ENCODE measurements around the gene AXIN2.

The AXIN2 gene

DNA sequence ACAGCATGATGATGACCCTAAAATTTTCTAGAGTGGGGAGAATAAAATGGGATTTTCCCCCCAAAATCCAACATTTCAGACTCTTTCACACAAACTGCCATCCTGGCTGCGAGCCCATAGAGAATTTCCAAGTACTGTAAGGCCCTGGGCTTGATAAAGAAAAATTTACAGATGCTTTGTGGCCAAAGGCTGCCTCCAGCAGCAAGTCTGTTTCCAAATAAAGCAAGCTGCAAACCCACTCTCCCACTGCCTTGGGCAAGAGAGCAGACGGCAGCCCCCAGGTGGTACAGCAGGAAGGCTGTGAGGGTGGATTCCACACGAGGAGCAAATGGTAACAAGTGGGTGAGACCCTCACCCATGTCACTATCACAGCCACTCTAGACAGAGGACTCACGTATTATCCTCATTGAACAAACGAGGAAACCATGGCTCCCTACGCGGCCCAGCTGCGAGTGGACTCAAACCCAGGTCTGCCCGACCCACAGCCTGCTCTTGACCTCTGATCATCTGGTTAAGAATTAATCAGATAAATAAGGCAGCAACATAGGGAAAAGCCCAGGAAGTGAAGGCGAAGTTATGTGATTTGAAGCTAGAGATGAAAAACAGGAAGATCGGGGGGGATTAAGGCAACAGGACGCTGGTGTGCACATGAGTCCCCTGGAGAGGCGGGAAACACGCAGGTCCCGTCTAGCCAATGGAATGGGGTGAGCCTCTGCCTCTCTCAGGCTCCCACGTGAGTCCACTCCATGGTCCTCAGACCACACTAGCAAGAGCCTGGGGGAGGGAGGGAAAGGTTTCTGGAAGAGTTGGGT is 37.4 kb downstream of the AXIN2 start:
- peak; percentile 24 for DNase-seq (ENCODE audit: low read depth)
- no peak overlapping the region for H3K4me3 ChIP-seq (replicated peaks; ENCODE audit: low read depth, low read length)
- TF ChIP-seq, protein P1, sequence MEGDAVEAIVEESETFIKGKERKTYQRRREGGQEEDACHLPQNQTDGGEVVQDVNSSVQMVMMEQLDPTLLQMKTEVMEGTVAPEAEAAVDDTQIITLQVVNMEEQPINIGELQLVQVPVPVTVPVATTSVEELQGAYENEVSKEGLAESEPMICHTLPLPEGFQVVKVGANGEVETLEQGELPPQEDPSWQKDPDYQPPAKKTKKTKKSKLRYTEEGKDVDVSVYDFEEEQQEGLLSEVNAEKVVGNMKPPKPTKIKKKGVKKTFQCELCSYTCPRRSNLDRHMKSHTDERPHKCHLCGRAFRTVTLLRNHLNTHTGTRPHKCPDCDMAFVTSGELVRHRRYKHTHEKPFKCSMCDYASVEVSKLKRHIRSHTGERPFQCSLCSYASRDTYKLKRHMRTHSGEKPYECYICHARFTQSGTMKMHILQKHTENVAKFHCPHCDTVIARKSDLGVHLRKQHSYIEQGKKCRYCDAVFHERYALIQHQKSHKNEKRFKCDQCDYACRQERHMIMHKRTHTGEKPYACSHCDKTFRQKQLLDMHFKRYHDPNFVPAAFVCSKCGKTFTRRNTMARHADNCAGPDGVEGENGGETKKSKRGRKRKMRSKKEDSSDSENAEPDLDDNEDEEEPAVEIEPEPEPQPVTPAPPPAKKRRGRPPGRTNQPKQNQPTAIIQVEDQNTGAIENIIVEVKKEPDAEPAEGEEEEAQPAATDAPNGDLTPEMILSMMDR (IDR thresholded peaks at IDR 0.05; ENCODE audit: low read length, missing control alignments), result no peak

DNA sequence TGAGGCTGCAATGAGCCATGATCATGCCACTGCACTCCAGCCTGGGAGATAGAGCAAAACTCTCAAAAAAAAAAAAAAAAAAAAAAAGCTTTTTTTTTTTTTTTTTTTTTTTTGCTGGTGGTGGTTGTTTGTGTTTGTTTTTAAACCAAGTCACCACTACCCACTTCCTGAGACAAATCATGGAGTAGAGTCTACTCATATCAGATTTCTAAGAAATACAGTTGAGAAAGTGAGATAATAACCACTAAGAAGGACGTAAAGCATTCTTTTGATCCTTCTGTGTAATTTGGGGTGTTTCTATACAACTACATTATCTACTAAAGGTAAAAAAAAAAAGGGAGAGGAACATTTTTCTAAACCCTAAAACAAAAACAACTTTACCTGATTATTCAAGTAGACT is 38.0 kb downstream of the AXIN2 start:
- H3K4me3 ChIP-seq (replicated peaks; ENCODE audit: low read depth, low read length), result no peak overlapping the region
- TF ChIP-seq, protein P1 (IDR thresholded peaks at IDR 0.05; ENCODE audit: low read length, missing control alignments), result no peak
- DNase-seq (ENCODE audit: low read depth), result peak; percentile 18

DNA sequence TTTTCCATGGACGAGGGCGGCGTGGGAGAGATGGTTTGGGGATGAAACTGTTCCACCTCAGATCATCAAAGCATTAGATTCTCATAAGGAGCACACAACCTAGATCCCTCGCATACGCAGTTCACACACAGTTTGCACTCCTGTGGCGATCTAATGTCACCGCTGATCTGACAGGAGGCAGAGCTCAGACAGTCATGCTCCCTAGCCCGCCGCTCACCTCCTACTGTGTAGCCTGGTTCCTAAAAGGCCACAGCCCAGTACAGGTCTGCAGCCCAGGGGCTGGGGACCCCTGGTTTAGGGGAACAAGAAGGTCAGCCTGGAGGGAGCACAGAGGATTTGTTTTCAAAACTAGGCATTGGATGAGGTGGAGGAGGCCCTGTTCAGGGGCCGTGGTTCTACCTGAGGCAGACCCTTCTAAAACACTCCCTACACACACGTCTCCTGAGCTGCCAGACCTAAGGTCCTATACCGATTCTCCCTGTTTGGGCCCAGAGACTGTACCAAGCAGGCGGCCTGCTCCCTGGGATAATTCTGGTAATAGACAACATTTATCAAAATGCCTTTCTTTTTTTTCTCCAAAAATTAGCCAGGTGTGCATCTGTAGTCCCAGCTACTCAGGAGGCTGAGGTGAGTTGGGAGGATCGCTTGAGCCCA is 38.6 kb downstream of the AXIN2 start:
- TF ChIP-seq, protein P1 (IDR thresholded peaks at IDR 0.05; ENCODE audit: low read length, missing control alignments), result no peak
- H3K4me3 ChIP-seq (replicated peaks; ENCODE audit: low read depth, low read length), result no peak overlapping the region
- no peak for DNase-seq (ENCODE audit: low read depth)

DNA sequence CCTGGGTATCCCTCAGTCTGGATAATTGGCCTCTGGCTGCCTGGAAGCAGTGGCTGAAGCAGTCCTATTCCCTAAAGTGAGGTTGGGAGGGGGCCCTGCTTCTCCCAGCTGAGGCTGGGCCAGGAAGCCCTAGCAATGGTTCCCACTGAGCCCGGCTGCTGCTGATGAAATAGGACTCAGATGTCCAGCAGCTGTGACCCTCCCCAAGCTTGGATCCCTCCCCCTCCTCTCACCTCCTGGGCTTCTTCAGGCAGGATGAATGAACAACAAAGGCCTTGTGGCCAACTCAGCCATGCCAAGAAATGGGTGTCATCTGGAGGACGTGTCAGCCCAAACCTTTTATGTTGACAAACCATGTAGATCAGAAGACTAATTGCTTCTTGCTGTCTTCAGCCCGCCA is 42.0 kb downstream of the AXIN2 start:
- TF ChIP-seq, protein P1 (IDR thresholded peaks at IDR 0.05; ENCODE audit: low read length, missing control alignments), result no peak

DNA sequence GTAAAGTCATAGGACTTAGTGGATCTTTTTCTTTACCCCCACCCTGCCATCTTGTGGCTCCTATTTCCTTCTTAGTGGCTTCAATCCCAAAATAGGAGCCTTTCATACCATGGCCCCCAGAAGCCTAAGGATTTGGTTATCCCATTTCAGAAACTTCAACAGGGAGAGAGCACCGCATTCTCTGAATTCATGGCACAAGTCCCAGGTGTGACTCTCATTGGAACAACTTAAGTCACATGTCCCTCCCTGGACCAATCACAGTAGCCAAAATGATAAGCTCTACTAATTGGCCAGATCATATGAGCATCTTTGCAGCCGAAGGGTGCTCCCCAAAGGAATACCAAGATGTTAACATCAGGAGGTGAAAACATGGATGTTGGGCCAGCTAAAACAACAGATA is 43.2 kb downstream of the AXIN2 start:
- DNase-seq (ENCODE audit: low read depth), result peak; percentile 38
- TF ChIP-seq, protein P1 (IDR thresholded peaks at IDR 0.05; ENCODE audit: low read length, missing control alignments), result no peak
- H3K4me3 ChIP-seq (replicated peaks; ENCODE audit: low read depth, low read length), result no peak overlapping the region

More for the DNA sequence above, 42.0 kb downstream of the AXIN2 start:
- H3K4me3 ChIP-seq (replicated peaks; ENCODE audit: low read depth, low read length), result no peak overlapping the region
- DNase-seq (ENCODE audit: low read depth), result no peak

DNA sequence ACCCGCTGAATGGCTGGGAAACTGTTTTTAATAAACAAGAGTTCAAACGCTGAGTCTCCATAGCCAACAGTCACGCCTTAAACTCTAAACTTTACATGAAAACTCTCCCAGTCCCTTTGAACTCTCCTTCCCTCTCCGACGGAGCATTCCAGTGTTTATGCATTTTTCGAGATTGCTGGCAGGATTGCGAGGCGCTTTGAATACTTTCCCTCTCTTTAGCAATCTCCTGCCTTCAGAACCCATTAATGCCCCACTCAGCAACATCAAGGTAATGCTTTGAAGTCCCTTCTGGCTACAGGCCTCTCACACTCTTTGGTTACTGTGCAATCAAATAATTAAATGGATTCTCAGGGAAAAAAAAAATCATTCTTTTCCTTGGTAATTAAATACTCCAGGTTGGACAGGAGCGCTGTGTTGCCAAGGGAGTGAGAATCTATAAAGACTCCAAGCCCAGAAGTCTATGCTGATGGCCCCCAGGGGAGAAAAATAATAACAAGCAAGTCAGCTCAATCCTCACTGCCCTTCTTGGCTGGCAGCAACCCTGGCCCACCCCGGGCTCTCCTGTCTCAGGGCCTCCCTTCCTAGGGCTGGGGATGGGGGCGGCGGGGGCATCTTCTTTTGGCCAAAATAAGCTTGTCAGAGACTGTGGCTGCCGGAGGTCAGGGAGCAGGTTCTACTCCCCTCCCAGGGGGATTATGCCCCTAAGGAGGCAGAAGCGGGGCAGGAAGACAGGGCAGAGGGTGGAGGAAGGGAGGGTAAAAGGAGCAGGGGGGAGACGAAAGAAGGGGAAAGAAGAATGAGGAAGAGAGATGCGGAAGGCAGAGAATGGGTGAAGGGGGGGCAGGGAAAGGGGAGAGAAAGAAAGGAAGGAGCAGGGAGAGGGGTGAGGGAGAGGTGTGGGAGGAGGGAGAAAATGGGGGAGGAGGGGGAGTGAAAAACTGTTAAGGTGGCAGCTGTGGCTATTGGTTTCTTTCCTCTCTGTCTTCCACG is 45.2 kb downstream of the AXIN2 start:
- peak; percentile 17 for DNase-seq (ENCODE audit: low read depth)
- no peak overlapping the region for H3K4me3 ChIP-seq (replicated peaks; ENCODE audit: low read depth, low read length)
- TF ChIP-seq, protein P1 (IDR thresholded peaks at IDR 0.05; ENCODE audit: low read length, missing control alignments), result no peak
